ENCODE data around the gene MXD4.

GRCh38 chr4:2236944-2237666 lies 24.8 kb downstream of the MXD4 start:
- TF ChIP-seq, protein P1, sequence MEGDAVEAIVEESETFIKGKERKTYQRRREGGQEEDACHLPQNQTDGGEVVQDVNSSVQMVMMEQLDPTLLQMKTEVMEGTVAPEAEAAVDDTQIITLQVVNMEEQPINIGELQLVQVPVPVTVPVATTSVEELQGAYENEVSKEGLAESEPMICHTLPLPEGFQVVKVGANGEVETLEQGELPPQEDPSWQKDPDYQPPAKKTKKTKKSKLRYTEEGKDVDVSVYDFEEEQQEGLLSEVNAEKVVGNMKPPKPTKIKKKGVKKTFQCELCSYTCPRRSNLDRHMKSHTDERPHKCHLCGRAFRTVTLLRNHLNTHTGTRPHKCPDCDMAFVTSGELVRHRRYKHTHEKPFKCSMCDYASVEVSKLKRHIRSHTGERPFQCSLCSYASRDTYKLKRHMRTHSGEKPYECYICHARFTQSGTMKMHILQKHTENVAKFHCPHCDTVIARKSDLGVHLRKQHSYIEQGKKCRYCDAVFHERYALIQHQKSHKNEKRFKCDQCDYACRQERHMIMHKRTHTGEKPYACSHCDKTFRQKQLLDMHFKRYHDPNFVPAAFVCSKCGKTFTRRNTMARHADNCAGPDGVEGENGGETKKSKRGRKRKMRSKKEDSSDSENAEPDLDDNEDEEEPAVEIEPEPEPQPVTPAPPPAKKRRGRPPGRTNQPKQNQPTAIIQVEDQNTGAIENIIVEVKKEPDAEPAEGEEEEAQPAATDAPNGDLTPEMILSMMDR (conservative IDR thresholded peaks at IDR 0.05; ENCODE audit: low read depth, low read length): no peak
- TF ChIP-seq EZH2 (IDR thresholded peaks at IDR 0.05; ENCODE audit: borderline replicate concordance, low read depth, low read length, poor library complexity, severe bottlenecking): no peak
